GM21515 (cell line): ENCODE measurements around the gene MGAT1.
A peak's percentile ranks its signal among the peaks of the same experiment; 100 is the strongest.

Experiments
- ATAC-seq: cut with Tn5 transposase; IDR thresholded peaks from one replicate; pipeline ENCODE4 v1.9.1; 2021; ENCODE audit not compliant: unreplicated experiment

Gene MGAT1

GRCh38 chr5:180824630-180825476 lies 22.2 kb upstream of the MGAT1 start:
- no peak for ATAC-seq

GRCh38 chr5:180823940-180824629 lies 21.5 kb upstream of the MGAT1 start:
- no peak for ATAC-seq

- ATAC-seq, result no peak
Observed at GRCh38 chr5:180823346-180823745, 20.7 kb upstream of the MGAT1 start.

- no peak for ATAC-seq
Observed at GRCh38 chr5:180821538-180821937, 18.9 kb upstream of the MGAT1 start.

GRCh38 chr5:180820788-180821321 lies 18.2 kb upstream of the MGAT1 start:
- ATAC-seq, result peak; percentile 84

- ATAC-seq, result no peak
Observed at GRCh38 chr5:180818677-180819341, 16.2 kb upstream of the MGAT1 start.

- no peak for ATAC-seq
Observed at GRCh38 chr5:180817893-180818674, 15.5 kb upstream of the MGAT1 start.

- no peak for ATAC-seq
Observed at GRCh38 chr5:180816608-180817534, 14.3 kb upstream of the MGAT1 start.

GRCh38 chr5:180815293-180815917 lies 12.8 kb upstream of the MGAT1 start:
- ATAC-seq, result no peak

GRCh38 chr5:180813420-180813819 lies 10.8 kb upstream of the MGAT1 start:
- ATAC-seq, result no peak

GRCh38 chr5:180811623-180812124 lies 9.1 kb upstream of the MGAT1 start:
- ATAC-seq, result no peak

GRCh38 chr5:180810959-180811622 lies 8.5 kb upstream of the MGAT1 start:
- no peak for ATAC-seq

GRCh38 chr5:180810210-180810958 lies 7.8 kb upstream of the MGAT1 start:
- peak; percentile 67 for ATAC-seq

- ATAC-seq, result peak; percentile 53
Observed at GRCh38 chr5:180809403-180810209, 7.0 kb upstream of the MGAT1 start.

- ATAC-seq, result no peak
Observed at GRCh38 chr5:180808461-180809000, 5.9 kb upstream of the MGAT1 start.

GRCh38 chr5:180807654-180808414 lies 5.2 kb upstream of the MGAT1 start:
- ATAC-seq, result no peak
